GM18907 (cell line): ENCODE results near the gene KLHL40.
"Not testable (repeated sequence)": the region's sequence is repeated elsewhere in the genome, so short reads cannot be mapped to it uniquely, and the experiment has no call there.

Experiments
- ATAC-seq: cut with Tn5 transposase; IDR thresholded peaks from one replicate; pipeline ENCODE4 v1.9.1; 2021; ENCODE audit warnings: mild to moderate bottlenecking, moderate library complexity; ENCODE audit not compliant: unreplicated experiment

Gene KLHL40

DNA sequence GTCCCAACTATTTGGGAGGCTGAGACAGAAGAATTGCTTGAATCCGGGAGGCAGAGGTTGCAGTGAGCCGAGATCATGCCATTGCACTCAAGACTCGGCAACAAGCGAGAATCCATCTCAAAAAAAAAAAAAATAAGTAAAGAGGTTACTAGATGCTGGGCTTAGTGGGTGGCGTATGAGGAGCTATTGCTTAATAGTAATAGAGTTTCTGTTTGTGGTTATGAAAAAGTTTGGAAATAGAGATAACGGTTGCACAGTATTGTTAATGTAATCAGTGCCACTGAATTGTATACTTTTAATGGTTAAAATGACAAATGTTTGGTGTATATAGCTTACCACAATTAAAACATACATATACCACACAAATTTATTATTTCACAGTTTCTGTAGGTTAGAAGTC lies 32.0 kb downstream of the KLHL40 start:
- no peak for ATAC-seq

DNA sequence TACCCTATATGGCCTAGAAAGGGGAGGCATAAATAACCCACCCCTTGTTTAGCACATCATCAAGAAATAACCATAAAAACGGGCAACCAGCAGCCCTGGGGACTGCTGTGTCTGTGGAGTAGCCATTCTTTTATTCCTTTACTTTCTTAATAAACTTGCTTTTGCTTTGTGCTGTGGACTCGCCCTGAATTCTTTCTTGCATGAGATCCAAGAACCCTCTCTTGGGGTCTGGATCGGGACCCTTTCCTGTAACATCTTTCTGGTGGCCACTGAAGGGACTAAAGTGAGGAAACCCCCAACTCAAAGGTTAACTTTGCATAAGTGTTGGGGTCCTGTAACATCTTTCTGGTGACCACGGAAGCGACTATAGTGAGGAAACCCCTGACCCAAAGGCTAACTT lies 33.0 kb downstream of the KLHL40 start:
- ATAC-seq, result no peak

DNA sequence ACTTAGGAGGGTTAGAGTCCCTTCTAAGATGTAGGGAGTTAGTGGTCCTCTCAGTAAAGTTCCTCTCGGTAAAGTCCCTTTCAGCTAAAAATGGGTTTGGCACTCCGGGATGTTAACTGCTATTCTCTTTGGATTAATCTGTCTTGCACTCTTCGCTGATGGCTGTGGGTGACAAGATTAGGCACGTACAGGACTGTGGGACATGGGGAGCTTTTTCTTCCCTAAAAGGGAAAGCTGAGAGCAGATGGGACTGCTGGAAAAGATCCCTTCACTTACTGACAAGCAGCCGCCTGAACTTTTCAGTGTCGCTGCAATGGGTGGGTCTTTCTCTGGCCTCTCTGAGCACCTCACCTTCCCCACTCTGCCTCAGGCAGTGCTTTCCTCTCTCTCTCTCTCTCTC lies 33.7 kb downstream of the KLHL40 start:
- no peak for ATAC-seq

DNA sequence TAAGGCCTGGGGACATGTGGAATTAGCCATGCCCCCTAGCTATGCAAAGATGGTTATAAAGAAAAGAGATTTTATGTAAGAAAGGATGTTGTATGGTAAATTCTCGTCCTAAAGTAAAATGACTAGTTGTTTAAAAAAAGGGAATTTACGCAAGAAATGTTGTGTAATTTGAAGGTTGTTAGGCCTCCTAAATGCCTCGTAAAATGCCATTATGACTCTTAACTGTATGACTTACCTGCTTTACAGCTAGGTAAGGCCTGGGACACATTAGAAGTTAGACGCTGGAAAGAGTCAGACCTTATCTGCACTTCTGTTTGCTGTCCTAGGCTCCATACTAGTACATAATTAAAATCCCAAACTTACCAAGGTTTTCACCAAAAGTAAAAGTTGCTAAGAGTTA lies 34.8 kb downstream of the KLHL40 start:
- ATAC-seq, result no peak

DNA sequence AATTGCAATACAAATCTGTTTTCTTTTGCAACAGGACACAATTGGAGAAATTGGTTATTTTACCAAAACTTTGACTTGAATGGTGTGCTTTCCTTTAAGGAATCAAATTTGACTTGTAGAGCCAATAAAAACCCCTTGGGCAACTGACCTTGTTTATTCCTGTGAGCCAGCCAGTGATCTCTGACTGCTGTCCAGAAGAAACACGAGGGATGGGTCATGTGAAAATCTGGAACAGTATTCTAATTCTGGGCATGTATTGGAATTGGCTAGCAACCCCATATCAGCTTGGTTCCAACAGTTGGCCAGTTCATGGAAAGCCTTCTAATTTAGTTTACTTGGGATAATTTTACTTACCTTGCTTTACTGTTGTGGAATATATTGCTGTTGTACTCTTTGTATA lies 36.4 kb downstream of the KLHL40 start:
- no peak for ATAC-seq

DNA sequence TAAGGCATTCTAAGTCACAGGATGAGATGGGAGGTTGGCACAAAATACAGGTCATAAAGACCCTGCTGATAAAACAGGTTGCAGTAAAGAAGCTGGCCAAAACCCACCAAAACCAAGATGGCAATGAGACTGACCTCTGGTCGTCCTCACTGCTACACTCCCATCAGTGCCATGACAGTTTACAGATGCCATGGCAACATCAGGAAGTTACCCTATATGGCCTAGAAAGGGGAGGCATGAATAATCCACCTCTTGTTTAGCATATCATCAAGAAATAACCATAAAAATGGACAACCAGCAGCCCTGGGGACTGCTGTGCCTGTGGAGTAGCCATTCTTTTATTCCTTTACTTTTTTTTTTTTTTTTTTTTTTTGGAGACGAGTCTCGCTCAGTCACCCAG lies 37.1 kb downstream of the KLHL40 start:
- not testable (repeated sequence) for ATAC-seq

DNA sequence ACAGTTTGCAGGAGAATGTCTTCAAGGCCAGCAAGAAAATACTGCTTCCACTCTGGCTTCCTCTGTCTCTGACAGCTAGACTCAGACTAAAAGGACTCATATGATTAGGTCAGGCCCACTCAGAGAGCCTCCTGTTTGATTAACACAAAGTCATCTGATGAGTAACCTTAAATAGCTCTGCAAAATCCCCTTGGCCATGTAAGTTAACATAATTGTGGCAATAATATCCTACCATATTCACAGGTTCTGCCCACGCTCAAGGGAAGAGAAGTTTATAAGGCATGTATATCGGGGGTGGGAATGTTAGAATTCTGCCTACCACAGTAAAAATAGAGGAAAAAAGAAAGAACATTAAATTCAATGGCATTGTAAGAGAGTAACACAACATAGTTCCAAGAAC lies 37.9 kb downstream of the KLHL40 start:
- ATAC-seq, result no peak

DNA sequence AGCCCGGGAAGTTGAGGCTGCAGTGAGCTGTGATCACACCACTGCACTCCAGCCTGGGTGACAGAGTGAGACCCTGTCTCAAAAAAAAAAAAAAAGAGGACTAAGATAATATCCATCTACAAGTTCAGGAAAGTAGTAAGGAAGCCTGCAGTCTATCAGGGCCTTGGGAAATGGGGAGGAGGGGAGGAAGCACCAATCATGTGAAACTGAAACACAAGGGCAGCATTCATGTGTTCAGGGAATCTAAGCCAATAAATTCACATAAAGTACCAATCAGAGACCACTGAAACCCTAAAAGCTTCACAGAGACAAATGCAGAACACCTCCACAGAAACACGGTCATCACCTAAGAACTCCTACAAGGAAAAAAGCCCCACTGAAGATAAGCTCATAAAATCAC lies 40.1 kb downstream of the KLHL40 start:
- no peak for ATAC-seq

DNA sequence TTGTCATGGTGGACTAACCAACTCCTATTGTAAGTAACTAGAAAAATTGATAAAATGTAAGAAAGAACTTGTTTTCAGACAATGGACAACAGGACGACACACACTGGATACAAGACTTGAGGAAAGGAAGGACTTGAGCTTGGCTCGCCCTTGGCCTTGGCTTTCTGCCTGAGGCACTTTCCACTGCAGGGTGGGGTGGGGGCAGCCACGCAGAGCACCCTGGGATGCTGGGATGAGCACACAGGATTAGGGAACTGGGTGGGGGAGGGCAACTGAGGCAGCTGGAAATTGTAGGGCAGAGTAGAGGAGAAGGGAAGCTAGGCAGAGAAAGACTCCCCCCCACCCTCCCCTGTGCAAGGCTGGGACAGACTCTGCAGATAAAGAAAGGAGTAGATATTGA lies 42.7 kb downstream of the KLHL40 start:
- ATAC-seq, result no peak

DNA sequence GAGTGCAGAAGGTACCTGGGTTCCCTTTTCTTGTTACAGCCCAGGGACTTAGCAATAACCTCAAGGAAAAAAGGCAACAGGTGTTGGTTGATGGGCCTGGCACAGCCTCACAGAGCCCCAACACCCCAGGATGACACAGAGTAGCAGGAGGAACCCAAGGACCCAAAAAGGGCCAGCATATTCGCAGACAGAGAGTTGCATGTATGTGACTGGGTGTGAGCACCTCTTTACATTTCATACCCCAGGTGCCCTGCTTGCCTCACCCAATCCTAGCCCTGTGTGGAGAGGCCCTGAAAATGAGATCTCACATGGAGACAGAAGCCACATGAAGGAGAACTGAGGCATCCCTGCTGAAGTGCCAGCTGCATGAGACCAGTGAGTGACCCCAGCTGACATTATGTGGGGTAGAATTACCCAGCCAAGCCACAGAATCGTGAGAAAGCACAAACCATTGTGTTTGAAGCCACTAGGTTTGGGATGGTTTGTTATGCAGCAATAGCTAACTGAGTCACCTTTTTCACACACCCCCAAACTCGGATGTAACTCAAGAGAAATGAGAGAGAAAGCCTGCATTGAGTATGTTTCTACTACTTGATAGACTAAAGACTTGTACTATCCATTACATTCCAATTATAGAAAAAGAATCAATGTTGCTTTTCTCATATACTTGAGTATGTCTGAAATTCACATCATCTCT lies 43.5 kb downstream of the KLHL40 start:
- ATAC-seq, result no peak

DNA sequence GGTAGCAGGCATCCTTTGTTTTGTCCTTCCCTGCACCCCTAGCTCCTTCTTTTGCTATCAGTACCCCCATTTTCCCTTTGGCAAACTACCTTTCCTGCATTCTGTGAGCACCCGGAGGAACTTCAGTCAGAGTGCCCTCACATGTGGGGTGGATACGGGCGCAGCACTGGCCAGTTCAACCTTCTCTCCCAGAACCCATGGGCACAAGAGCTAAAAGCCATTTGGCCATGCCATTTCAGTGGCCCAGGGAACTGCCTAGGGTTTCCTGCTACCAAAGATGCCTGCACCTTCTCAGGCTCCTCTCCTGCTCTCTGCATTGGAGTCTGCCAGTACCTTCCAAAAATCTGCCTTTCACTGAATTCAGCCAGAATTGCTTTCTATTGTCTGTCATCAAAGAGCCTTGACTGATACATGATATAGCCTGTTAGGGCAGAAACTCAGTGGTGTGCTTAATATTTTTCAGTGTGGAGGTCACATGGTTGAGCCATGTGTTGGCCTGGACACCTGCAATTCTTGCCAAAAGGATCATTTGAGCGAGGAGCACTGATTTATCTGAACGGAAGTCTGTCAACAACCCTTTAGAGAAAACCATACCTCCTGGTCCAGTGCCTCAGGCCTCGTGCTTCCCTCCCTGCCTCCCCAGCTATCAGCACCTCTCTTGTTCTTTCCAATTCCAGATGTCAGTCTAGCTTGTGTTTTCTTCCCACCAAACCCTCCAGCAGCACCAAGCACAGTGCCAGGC lies 44.2 kb downstream of the KLHL40 start:
- ATAC-seq, result no peak

DNA sequence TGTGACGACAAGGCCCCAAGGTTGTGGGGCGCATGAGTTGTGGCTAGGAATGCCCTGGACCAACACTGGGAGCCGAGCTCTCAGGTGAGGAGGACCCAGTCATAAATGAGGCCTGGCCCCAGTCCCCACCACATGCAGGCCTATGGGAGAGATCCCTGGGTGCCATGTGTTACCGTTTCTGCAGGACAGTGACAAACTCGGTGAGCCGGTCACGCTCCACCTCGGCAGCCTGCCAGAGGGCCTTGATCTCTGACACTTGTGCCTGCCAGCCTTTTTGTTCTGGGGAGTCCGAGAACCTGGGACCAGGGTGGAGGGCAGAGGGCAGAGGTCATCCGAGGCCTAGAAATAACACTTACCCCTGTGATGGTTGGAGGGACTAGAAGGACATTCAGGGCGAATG lies 45.0 kb downstream of the KLHL40 start:
- no peak for ATAC-seq

DNA sequence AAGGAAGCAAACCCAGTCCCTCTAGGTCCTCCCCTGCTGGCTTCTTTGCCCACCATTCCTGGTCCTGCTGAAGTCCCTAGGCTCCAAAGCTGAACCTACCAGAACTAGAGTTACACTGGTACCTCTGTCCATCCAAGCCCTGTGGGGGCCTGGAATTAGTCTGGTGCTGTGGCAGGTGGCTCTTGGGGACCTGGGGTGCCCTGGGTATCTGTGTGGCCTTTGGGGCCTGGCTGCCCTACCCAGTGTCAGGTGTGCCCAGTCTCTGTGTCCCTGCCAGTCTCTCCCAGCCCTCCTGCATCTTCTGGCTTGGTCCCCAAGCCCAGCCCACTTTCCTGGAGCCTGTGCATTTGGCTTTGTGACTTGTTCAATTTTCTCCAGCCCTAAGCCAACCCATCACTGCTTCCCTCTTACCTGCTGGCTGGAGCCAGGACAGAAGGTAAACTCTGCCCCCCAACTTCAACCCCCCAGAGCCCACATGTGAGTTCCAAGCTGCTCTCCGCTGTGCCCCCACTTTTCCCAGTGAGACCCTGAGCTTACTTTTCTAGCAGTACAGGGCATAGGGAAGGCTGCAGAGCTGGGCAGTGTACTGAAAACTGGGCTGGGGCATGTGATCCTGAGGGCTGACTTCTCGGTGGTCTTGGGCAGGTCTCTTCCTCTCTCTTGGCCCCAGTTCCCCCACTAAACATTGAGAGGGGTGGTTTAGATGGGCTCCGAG lies 45.5 kb downstream of the KLHL40 start:
- no peak for ATAC-seq

DNA sequence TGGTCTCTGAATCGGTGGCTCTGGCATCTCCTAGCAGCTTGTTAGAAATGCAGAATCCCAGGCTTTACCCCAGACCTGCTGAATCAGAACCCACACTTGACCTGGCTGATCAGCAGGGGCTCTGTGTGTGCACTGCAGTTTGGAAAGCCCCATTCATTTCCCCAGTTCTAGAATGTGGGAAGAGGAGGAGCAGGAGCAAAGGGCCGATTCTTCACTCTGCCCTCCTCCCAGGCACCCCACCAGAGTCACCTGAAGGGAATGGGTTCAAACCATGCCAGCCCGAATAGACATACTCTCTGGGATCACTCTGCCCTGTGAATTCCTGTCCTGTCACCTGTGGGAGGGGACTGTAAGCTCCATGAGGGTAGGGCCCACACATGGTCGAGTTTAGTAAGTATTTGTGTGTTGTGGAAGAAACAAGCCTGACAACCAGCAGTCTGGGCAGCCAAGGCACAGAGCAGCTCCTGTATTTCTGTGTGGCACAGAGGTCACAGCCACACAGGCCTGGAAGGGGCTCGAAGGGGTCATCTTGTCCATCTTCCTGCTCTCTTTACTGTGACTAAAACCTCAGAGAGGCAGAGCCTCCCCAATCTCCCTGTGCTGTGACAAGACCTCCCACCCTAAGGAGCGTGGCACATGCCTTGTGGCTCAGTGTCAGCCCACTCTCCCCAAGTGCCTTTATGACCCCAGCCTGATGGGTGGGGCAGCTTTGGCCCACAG lies 46.3 kb downstream of the KLHL40 start:
- no peak for ATAC-seq

DNA sequence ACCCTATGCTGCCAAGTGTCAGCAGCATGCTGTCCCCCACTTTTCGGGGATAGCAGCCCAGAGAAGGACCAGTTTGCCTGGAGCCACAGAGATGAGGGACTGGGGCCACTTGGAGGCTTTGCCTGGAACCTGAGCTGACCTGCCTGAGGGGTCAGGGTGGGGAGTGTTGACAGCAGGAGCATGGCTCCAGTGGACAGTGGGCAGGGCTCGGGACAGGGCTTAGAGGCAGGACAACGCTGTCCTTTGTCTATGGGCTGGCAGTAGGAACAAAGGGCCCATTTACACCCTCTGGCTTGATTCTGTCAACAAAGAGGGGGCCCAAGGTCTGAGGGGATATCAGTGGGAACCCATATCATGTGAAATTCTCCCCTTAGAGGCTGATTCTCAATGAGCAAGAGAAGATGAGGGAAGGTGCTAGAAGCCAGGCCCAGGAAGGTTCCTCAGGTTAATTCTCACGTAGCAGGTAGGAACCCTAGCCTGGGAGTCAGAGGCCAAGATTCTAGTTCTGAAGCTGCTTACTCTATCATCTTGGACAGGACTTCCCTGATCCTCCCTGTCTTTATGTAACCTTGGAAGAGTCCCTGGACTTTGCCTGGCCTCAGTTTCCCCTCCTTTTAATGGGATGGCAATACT lies 47.0 kb downstream of the KLHL40 start:
- ATAC-seq, result no peak

DNA sequence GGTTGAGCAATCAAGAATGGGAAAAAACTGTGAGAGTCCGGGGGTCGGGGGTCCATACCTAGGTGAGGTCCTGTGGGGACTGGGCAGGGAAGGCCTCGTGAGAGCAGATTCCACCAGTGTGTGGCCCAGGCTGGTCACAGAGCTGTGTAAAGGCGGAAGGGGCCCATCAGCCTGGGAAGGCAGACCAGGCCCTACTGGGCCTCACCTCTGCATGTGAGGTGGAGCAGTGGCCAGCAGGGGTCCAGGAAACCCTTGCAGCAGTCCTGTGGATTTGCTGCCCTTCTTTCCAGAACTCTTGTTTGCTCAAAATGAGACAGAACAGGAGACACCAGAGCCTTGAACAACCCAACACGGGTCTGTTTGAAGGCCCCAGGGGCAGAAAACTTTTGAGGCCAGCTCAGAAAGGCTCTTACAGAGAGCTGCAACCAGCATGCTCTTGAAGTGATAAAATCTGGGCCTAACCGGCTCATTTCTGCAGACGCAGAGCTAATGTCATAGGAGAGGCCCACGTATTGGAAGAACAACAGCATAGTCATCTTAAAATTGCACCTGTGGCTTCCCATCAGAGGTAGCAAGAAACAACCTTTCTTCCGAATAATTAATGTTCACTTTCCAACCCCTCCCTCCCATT lies 47.6 kb downstream of the KLHL40 start:
- ATAC-seq, result no peak

DNA sequence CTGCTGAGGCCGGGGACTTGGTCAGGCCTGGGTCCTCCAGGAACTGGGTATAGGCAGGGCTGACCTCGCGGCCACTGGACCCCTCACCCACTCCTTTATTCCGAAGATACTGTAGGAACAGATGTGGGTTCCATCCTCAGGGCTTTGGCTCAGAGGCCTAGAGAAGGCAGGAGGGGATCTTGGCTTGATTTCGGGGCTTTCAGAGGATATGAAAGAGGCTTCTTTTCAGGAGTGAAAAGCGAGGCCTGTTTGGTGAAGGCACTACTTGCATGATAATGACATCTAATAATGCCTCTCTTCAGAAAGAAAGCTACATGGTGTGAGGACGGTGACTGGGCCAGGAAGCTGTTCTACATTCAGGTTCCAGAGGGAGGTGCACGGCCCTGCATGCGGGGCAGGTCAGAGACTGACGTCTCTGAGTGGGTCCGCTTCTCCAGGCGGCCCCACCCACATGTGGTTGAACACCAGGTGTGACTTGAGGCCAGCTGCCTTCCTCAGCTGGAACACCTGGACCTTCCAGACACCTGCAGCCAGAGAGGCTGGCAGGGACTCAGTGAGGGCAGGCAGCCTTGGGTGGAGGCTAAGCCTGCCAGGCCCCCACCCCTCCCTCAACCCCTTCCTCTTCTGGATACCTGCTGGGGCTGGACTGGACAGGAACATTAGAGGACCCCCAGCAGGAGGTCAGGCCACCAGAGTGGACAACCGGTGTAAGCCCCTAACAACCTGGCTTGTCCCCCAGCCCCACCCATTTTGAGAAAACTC lies 48.3 kb downstream of the KLHL40 start:
- ATAC-seq, result no peak

DNA sequence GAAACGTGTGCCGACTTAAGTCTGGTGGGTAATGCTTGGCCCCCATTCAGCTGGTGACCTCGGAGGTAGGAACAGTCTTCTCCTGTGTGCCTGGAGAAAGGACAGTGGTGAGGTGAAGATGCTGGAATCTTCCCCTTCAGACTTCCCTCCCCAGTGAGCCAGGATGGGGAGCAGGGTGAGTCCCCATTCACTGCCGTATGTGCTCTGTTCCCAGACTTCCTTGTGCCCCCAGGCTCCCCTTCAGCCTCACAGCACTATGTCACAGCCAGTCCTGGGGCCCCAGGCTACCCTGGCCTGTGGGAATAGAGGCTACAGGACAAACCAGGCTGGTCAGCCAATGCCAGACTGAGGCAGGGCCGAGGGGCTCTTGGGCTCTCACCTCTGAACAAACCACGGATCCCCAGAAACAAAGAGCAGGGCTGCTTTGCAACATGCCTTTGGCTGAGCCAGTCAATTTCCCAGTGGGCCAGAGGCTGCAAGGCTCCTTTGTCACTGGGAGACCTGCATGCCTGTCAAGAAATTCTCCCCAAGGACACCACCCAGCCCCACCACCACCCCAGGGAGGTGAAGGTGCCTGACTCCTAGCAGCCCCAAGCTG lies 49.0 kb downstream of the KLHL40 start:
- no peak for ATAC-seq

DNA sequence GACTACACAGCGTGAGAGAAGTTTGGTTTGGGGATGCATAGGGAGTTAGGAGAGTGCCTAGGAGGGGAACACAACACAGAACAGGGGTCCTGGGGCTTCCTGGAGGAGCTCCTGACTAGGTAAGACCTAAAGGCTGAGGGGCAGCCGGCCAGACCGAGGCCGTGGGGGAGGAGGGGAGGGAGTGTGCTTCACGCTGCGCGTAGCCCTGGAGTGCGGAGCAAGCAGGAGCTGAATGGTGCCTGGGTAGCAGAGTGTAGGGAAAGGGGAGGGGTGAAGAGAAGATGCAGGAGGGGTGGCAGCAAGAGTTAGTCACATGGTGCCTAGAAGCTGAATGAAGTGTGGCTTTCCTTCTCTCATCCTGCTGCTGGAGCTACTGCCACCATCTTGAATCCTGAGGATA lies 49.7 kb downstream of the KLHL40 start:
- no peak for ATAC-seq
